NOMO-1 treated with DMSO at 0.1 percent for 48 hours (cell line): ENCODE measurements around the gene GLI1.
A peak's percentile ranks its signal among the peaks of the same experiment; 100 is the strongest.
"Not testable (repeated sequence)": the region's sequence is repeated elsewhere in the genome, so short reads cannot be mapped to it uniquely, and the experiment has no call there.

Experiments used
- DNase-seq: peaks from one replicate; lab custom pipeline; 2025; ENCODE audit not compliant: unreplicated experiment; lab: John Stamatoyannopoulos, UW

The GLI1 gene

GRCh38 chr12:57441393-57441792 lies 18.2 kb upstream of the GLI1 start:
- not testable (repeated sequence) for DNase-seq

- DNase-seq: no peak
Measured at GRCh38 chr12:57441846-57442427, 17.6 kb upstream of the GLI1 start.

DNA sequence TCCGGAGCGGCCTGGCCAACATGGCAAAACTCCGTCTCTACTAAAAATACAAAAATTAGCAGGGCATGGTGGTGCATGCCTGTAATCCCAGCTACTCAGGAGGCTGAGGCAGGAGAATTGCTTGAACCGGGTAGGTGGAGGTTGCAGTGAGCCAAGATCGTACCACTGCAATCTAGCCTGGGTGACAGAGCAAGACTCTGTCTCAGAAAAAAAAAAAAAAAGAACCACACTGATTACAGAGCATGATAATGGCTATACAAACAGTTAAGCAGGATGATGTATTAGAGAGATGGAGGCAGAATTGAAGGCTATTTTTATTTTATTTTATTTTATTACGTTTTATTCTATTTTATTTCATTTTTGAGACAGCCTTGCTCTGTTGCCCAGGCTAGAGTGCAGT lies 15.2 kb upstream of the GLI1 start:
- DNase-seq: not testable (repeated sequence)

DNA sequence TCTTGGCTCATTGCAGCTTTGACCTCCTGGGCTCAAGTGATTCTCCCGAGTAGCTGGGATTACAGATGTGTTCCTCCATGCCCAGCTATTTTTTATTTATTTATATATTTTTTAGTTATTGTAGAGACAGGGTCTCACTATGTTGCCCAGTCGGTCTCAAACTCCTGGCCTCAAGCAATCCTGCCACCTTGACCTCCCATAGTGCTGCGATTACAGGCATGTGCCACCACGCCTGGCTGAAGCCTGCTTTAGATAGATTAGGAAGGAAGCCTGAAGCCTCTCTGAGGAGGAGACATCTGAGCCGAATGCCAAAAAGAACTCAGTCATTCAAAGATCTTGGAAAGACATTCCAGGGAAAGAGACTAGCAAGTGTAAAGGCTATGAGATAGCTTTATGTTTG lies 14.8 kb upstream of the GLI1 start:
- no peak for DNase-seq

GRCh38 chr12:57446292-57446960 lies 13.2 kb upstream of the GLI1 start:
- no peak for DNase-seq

- DNase-seq: no peak
Measured at GRCh38 chr12:57448669-57449068, 10.9 kb upstream of the GLI1 start.

GRCh38 chr12:57449375-57449774 lies 10.2 kb upstream of the GLI1 start:
- no peak for DNase-seq

DNA sequence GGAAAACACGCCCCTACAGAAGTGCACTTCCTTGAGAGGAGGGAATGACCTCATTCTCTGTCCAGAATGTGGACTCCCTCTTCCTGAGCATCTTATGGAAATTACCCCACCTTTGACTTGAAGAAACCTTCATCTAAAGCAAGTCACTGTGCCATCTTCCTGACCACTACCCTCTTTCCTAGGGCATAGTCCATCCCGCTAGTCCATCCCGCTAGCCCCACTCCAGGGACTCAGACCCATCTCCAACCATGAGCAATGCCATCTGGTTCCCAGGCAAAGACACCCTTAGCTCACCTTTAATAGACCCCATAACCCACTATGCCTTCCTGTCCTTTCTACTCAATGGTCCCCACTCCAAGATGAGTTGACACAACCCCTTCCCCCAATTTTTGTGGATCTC lies 9.5 kb upstream of the GLI1 start:
- DNase-seq: no peak

GRCh38 chr12:57451233-57451778 lies 8.3 kb upstream of the GLI1 start:
- DNase-seq: no peak

DNA sequence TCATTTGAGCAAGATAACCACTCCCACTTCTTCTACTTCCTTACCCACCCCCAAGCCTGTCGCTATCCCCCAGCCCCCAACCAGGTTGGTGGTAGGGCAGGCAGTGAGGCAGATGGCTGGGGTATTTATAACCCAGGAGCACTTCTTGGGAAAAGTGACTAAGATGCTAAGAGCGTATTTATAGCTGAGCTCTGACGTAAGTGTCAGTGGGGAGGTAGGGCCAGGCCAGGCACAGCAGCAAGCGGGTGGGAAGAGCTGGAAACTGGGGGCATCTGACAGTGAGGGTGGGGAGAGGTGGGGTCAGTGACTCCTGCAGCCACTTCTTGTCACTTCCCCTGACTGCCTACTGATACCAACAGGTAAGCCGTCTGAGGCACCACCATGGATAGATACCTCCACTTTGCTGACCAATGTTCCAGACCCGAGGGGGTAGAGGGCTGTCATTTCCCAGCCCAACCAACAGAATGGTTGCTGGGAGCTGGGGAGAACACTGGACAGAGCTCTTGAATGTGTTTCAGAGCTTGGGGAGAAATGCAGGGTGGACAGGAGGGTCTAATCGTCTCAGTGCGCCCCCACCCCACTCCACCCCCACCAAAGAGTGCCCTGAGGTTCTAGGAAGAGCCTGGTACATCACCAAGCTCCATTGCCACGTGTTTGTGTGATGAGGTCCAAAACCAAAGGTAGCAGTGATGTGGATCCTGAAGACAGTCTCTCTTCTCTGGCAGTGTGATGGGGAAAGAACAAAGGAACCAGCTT lies 7.2 kb upstream of the GLI1 start:
- no peak for DNase-seq

GRCh38 chr12:57452937-57453509 lies 6.6 kb upstream of the GLI1 start:
- peak; percentile 41 for DNase-seq

- no peak for DNase-seq
Measured at GRCh38 chr12:57454213-57454565, 5.4 kb upstream of the GLI1 start.

DNA sequence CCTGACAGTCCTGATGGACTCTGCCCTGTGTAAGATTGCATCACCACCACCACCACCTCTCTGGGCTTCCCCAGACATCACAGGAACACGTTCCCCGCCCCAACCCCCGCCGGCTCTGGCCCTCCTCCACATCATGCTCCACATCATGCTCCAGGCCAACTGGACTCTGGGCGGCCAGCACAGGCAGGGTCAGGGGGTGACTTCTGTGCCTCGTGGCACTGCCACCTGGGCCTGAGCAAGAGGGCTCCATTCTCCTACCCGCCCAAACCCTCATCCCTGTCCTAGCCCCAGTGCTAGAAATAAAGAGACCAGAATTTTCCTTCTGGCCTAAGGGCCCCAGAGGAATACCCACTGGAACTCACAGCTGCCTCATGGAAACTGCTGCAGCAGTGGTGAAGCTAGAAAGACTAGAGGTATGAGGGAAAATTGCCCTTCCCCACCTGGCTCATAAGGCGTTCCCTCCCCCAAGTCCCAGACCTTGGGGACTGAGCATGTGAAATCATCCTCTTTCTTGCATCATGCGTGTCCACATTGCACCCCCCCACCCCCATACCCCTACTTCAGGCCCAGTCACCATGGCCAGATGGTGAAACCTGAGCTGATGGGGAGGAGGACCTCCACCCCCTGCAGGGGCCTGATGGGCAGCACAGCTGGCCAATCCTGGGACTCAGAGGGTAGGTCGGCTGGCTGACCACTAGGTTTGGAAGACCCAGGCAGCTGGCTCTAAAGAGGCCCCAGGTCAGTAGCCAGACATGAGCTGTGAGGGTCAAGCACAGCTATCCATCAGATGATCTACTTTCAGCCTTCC lies 4.8 kb upstream of the GLI1 start, which contains the start of gene INHBE:
INHBE (plus strand) TSS at position 742 of the 808 bp plus-strand sequence. CDS start 230 bp downstream, outside the sequence.
- peak; percentile 51 for DNase-seq

DNA sequence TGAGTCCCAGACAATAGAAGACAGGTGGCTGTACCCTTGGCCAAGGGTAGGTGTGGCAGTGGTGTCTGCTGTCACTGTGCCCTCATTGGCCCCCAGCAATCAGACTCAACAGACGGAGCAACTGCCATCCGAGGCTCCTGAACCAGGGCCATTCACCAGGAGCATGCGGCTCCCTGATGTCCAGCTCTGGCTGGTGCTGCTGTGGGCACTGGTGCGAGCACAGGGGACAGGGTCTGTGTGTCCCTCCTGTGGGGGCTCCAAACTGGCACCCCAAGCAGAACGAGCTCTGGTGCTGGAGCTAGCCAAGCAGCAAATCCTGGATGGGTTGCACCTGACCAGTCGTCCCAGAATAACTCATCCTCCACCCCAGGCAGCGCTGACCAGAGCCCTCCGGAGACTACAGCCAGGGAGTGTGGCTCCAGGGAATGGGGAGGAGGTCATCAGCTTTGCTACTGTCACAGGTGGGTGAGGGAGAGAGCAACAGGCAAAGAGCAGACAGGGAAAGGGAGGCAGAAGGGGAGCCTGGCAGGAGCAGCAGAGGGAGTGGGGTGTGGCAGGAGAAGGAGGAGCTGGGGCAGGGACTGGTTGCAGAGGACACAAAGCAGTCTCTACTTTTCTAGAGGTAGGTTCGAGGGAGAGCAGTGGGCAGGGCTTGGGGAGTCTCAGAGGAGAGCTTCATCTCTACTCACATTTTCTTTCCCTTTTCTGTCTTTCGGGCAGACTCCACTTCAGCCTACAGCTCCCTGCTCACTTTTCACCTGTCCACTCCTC lies 4.0 kb upstream of the GLI1 start:
- DNase-seq: no peak

DNA sequence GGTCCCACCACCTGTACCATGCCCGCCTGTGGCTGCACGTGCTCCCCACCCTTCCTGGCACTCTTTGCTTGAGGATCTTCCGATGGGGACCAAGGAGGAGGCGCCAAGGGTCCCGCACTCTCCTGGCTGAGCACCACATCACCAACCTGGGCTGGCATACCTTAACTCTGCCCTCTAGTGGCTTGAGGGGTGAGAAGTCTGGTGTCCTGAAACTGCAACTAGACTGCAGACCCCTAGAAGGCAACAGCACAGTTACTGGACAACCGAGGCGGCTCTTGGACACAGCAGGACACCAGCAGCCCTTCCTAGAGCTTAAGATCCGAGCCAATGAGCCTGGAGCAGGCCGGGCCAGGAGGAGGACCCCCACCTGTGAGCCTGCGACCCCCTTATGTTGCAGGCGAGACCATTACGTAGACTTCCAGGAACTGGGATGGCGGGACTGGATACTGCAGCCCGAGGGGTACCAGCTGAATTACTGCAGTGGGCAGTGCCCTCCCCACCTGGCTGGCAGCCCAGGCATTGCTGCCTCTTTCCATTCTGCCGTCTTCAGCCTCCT lies 3.4 kb upstream of the GLI1 start:
- peak; percentile 56 for DNase-seq

DNA sequence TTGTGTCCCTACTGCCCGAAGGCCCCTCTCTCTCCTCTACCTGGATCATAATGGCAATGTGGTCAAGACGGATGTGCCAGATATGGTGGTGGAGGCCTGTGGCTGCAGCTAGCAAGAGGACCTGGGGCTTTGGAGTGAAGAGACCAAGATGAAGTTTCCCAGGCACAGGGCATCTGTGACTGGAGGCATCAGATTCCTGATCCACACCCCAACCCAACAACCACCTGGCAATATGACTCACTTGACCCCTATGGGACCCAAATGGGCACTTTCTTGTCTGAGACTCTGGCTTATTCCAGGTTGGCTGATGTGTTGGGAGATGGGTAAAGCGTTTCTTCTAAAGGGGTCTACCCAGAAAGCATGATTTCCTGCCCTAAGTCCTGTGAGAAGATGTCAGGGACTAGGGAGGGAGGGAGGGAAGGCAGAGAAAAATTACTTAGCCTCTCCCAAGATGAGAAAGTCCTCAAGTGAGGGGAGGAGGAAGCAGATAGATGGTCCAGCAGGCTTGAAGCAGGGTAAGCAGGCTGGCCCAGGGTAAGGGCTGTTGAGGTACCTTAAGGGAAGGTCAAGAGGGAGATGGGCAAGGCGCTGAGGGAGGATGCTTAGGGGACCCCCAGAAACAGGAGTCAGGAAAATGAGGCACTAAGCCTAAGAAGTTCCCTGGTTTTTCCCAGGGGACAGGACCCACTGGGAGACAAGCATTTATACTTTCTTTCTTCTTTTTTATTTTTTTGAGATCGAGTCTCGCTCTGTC lies 2.7 kb upstream of the GLI1 start:
- no peak for DNase-seq

DNA sequence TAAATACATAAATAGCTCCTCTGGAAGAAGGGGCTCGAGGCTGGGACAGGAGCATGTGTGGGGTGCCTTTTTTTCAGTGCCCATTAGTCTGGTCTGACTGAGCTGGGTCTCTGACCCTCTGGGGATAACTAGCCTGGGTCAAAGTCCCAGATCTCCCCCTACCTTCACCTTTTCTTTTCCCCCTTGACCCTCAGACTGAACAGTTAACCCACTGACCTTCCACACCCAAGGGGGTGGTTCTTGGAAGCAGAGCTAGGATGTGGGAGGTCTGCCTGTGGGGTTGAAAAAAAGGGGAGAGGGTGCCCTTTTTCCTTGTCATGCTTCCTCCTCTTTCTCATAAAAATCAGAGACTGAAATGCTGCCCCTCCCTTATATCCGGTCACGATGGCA lies 925 bp upstream of the GLI1 start:
- no peak for DNase-seq

- DNase-seq: peak; percentile 96
Measured at GRCh38 chr12:57459055-57459749, 383 bp upstream of the GLI1 start.

GRCh38 chr12:57460468-57460784 lies 841 bp downstream of the GLI1 start:
- no peak for DNase-seq
